ENCODE results near the gene FBXW7.

The FBXW7 gene

GRCh38 chr4:152540941-152541340 lies 5.0 kb upstream of the FBXW7 start:
- no peak for DNase-seq

- no peak for DNase-seq
These were observed 4.4 kb upstream of the FBXW7 start for GRCh38 chr4:152540293-152540674.

- no peak for DNase-seq
These were observed 3.8 kb upstream of the FBXW7 start for GRCh38 chr4:152539556-152540292.

GRCh38 chr4:152537881-152538280 lies 2.0 kb upstream of the FBXW7 start:
- DNase-seq: no peak

GRCh38 chr4:152536545-152537182 lies 772 bp upstream of the FBXW7 start:
- DNase-seq: peak; percentile 42

- no peak for DNase-seq
These were observed 461 bp downstream of the FBXW7 start for GRCh38 chr4:152535360-152535902.

GRCh38 chr4:152534541-152535359 lies 1.1 kb downstream of the FBXW7 start:
- peak; percentile 21 for DNase-seq

- no peak for DNase-seq
These were observed 4.4 kb downstream of the FBXW7 start for GRCh38 chr4:152531479-152531878.

GRCh38 chr4:152530600-152530999 lies 5.3 kb downstream of the FBXW7 start:
- no peak for DNase-seq

GRCh38 chr4:152529880-152530279 lies 6.0 kb downstream of the FBXW7 start:
- DNase-seq: no peak

- no peak for DNase-seq
These were observed 7.8 kb downstream of the FBXW7 start for GRCh38 chr4:152528060-152528459.

- peak; percentile 7 for DNase-seq
These were observed 10.0 kb downstream of the FBXW7 start for GRCh38 chr4:152525878-152526277.

- no peak for DNase-seq
These were observed 11.5 kb downstream of the FBXW7 start for GRCh38 chr4:152524427-152524826.

- no peak for DNase-seq
These were observed 12.2 kb downstream of the FBXW7 start for GRCh38 chr4:152523731-152524130.

- DNase-seq: no peak
These were observed 13.1 kb downstream of the FBXW7 start for GRCh38 chr4:152522754-152523153.

- no peak for DNase-seq
These were observed 13.6 kb downstream of the FBXW7 start for GRCh38 chr4:152522245-152522644.

- peak; percentile 71 for DNase-seq
These were observed 19.7 kb downstream of the FBXW7 start for GRCh38 chr4:152516156-152516555.

- DNase-seq: peak; percentile 92
These were observed 20.2 kb downstream of the FBXW7 start for GRCh38 chr4:152515678-152516077.

GRCh38 chr4:152514356-152514755 lies 21.5 kb downstream of the FBXW7 start:
- no peak for DNase-seq

GRCh38 chr4:152513078-152513477 lies 22.8 kb downstream of the FBXW7 start:
- DNase-seq: no peak

- no peak for DNase-seq
These were observed 23.4 kb downstream of the FBXW7 start for GRCh38 chr4:152512483-152512882.

- no peak for DNase-seq
These were observed 25.3 kb downstream of the FBXW7 start for GRCh38 chr4:152510349-152511147.
